Retinal pigment epithelial cell (primary cell): Measurements from ENCODE around the gene TMEM185B.

Experiments used
- DNase-seq: peaks from one replicate; pipeline ENCODE4 v3.0.0-alpha.2; 2010; ENCODE audit warnings: low read depth
- H3K4me3 ChIP-seq: 2 replicates; pipeline ENCODE4 v1.5.1; 2011; ENCODE audit warnings: mild to moderate bottlenecking, low read length, control low read depth, moderate library complexity
- TF ChIP-seq, protein P1 (sequence below): conservative IDR thresholded peaks from 2 replicates; pipeline ENCODE4 v1.5.1; 2011; ENCODE audit warnings: low read depth, low read length, control low read depth, inconsistent platforms

Gene TMEM185B

DNA sequence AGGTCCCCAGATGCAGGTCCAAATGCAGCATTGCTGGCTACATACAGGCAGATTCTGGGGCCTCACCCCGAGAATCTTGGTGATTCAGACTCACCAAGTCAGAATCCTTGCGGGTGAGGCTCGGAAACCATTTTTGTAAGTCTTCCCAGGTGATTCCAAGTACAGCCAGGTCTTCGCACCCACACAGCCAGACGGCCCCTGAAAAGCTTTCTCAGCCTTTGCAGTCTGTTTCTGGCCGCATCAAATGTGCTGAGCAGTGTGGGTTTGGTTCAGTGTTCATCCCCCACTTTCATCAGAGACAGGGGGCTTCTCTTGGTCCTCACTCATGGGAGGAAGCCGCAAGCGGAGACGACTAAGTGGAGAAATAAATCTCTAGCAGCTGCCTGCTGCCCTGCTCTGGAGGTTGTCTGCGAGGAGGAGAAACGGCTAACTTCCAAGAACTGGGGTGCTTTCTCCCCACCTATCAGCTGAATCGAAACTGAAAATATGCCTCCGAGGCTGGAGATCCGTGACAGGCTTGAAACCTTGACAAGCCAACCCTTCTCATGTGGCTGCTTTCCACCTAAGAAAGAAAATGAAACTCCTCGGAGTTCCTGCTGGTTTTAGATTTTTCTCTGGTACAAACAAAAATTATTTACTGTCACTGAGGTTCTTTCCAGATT lies 8.9 kb upstream of the TMEM185B start:
- TF ChIP-seq, protein P1, sequence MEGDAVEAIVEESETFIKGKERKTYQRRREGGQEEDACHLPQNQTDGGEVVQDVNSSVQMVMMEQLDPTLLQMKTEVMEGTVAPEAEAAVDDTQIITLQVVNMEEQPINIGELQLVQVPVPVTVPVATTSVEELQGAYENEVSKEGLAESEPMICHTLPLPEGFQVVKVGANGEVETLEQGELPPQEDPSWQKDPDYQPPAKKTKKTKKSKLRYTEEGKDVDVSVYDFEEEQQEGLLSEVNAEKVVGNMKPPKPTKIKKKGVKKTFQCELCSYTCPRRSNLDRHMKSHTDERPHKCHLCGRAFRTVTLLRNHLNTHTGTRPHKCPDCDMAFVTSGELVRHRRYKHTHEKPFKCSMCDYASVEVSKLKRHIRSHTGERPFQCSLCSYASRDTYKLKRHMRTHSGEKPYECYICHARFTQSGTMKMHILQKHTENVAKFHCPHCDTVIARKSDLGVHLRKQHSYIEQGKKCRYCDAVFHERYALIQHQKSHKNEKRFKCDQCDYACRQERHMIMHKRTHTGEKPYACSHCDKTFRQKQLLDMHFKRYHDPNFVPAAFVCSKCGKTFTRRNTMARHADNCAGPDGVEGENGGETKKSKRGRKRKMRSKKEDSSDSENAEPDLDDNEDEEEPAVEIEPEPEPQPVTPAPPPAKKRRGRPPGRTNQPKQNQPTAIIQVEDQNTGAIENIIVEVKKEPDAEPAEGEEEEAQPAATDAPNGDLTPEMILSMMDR: no peak
- H3K4me3 ChIP-seq: no peak overlapping the region
- DNase-seq: no peak

DNA sequence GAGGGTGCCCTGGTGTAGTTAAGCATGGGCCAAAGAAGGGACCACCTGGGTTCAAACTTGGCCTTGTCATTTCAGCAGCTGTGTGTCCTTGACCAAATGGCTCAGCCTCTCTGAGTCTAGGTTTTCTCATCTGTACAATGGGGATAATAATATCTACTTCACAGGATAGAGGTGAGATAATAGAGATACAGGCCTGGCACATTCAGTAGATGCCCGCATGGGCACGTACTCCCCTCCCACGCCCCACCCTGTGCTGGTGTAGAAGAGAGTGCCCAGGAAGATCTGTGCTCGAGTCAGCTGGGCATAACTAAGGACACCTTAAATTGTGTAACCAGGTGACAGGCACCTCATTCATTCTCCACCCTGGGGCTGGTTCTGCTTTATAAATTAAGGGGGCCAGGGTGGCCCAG lies 8.4 kb upstream of the TMEM185B start:
- no peak for DNase-seq
- H3K4me3 ChIP-seq: no peak overlapping the region
- TF ChIP-seq, protein P1: no peak

DNA sequence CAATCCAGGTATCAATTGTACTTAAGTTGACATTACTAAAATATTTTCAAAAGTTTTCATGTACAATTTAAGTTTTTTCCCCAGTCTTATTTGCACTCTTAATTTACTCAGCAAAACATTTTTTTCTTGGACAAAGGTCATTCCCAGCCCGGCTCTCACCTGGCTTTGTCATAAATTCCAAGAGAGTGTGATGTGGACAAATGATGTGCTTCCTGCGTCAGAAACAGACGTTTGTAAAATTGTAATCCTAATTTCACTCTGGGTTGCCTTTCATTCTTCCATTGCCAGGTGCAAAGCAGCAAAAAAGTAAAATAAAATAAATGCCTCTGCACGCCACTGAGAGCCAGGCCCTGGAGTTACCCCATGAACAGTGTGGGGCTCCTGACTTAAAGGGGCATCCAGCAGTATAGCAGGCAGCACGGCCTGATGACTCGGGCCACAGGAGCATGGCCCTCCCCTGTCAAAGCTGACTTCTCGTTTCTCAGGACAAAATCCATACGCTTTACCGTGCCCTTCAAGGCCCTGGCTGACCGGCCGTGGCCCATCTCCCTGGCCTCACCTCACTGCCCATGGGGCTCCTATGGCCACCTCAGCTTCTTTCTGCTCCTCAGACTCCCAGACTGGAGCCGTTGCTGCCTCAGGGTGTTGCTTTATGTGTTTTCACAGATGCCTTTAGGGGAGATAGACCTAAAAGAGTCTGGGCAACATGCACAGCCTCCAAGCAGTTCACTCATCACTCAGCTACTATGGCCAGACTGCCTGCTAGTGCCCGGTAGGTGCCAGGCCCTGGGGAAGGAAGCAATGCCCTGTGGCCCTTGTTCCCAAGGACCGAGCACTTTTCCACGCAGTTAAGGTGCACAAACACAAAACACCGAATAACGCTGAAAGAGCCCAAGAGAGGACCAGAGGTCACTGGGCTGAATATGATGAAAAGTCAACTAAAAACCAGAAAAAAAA lies 7.6 kb upstream of the TMEM185B start:
- DNase-seq: no peak
- no peak overlapping the region for H3K4me3 ChIP-seq
- TF ChIP-seq, protein P1: no peak

DNA sequence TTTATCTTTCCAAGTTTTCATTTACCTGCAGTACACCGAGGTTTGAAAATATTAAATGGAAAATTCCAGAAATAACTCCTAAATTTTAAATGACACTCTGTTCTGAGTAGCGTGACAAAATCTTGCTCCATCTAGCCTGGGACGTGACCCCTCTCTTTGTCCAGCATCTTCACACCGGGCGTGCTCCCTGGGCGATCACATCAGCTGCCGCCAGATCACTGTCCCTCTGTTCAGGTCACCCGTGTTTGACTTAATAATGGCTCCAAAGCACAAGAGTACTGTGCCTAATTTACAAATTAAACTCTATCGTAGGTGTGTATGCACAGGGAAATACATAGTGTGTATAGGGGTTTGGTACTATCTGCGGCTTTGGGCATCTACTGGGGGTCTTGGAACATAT lies 6.1 kb upstream of the TMEM185B start:
- H3K4me3 ChIP-seq: no peak overlapping the region
- TF ChIP-seq, protein P1: no peak
- no peak for DNase-seq

DNA sequence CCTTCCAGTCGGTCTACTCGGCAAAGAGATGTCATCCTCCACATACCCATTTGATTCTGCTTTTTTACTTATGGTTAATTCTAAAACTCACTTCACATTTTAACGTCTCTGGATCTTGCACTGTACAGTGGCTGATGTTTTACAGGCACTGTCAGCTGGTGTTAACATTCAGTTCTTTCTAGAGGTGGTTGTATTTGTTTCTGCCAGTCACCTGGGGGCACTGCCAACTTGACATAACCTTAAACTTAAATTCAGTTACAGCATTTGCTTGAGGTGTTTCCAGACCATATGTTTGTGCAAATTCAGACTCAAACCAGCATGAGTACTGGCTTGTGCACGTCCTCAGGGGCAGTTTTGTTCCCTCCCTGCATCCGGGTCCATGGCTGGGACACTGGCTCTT lies 5.3 kb upstream of the TMEM185B start:
- H3K4me3 ChIP-seq: no peak overlapping the region
- DNase-seq: no peak
- TF ChIP-seq, protein P1: no peak

DNA sequence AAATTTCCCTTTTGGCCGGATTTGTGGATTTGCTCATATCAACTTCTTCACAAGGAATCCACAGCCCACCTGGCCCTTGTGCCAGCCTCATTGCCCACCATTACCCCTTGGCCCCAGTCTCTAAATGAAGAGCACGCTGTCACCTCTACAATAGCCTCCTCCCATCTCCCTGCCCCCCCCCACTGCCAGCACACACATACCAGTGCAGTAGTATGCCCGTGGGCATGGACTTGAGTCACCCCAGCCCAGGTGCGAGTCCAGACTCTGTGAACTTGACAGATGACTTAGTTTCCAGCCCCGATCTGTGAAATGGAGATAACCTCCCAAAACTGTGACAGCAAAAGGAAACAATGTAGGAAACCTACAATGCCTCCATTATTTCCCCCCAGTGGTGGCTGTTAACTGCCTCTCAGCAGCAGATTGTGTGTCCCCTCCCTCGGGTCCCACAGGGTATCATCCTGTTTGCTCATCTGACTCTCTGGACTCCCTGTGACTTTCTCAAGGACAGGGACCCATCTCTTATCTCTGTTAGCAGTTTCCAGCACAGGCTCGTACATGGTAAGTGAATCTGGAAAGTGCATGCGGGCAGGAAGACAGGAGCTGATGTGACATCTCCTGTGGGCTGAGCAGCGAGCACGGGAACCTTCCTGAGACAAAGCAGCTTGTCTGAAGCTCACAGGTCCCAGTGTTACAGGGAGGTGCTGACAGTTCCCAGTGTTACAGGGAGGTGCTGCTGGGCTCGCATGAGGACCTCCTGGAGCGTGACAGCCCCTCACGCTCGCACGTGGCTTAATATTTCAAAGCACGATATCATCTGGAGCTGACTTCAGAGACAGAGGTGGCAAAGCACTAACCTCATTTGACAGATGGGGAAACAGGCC lies 4.2 kb upstream of the TMEM185B start:
- DNase-seq: no peak
- no peak overlapping the region for H3K4me3 ChIP-seq
- TF ChIP-seq, protein P1: no peak
